ENCODE results near the gene SUSD4.

DNA sequence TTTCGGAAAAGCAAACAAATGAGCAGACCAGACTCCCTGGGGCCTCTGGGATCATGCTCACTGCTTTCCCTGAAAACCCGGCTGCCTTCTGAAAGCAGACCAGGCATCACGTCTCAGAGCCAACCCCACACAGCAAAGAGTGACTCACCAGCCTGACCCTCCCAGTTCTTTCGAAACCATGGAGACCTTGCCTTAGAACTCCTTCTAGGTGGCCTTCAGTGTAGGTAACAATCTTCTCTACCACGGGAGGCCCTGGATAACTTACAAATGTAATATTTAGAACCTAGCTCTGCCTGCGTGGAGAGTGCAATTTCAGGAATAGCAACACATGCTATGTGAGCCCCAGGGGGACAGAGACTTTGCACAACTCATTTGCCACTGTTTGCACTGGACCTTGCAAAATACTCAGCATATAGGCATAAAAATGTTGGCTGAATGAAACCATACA lies 105.2 kb downstream of the SUSD4 start:
- no peak for TF ChIP-seq EZH2 (IDR thresholded peaks at IDR 0.05; ENCODE audit: low read depth)
- TF ChIP-seq, protein P1, sequence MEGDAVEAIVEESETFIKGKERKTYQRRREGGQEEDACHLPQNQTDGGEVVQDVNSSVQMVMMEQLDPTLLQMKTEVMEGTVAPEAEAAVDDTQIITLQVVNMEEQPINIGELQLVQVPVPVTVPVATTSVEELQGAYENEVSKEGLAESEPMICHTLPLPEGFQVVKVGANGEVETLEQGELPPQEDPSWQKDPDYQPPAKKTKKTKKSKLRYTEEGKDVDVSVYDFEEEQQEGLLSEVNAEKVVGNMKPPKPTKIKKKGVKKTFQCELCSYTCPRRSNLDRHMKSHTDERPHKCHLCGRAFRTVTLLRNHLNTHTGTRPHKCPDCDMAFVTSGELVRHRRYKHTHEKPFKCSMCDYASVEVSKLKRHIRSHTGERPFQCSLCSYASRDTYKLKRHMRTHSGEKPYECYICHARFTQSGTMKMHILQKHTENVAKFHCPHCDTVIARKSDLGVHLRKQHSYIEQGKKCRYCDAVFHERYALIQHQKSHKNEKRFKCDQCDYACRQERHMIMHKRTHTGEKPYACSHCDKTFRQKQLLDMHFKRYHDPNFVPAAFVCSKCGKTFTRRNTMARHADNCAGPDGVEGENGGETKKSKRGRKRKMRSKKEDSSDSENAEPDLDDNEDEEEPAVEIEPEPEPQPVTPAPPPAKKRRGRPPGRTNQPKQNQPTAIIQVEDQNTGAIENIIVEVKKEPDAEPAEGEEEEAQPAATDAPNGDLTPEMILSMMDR (conservative IDR thresholded peaks at IDR 0.05): no peak

Data from PC-9 (cell line).